Measurements from ENCODE around the gene AP1G1.

The AP1G1 gene

GRCh38 chr16:71808593-71809459, at the start of gene AP1G1:
AP1G1 (minus strand) TSS chr16:71808834; CDS start chr16:71789479, 19,355 bp downstream.
- POLR2A ChIA-PET = interaction anchor here (0.6 to 2.0 kb wide), 10 partner anchors 9 to 130 kb away, joined by 3 to 7 read pairs (median 3); no protein-coding TSS in a partner anchor
- CTCF ChIA-PET = interaction anchor here (1.1 to 2.3 kb wide), 5 partner anchors 19 to 121 kb away, joined by 3 to 12 read pairs (median 3); partner anchors contain the start of gene ZNF821
- peak; percentile 94 for DNase-seq (ENCODE audit: extremely low spot score)
- no peak for TF ChIP-seq CTCF (IDR thresholded peaks at IDR 0.05; ENCODE audit: control extremely low read depth, extremely low read depth, low read depth, missing control alignments)

DNA sequence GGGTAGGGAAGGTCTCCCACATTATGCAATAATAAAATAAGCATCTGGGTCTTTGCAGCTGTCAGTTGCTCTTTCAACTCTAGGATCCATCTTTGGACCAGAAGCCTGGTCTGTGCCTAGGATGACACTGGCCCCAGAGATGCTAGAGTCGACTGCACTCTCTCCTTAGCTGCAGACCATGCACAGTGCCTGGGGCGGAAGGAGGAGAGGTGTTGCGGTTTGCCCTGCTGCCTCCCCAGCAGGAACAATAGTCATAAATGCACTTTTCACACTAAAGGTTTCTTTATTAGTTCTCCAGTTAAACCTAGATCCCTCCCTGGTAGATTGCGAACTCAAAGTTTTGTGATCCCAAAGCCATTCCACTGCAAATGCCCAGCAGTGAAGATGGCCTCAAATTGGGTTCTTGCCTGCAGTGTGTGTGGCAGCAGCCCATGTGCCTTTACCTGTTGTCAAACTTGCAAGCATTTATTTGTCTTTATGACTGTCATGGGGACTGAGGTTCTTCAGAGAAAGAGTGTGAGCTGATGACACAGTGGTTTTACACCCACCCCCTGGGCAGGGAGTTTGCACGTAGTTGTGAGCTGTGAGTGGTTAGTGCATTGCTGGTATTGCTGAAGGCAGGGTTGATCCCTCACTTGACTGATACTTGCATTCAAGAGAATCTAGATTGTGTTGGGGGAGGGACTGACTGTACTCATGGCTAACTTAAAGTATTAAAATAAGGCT, 47.5 kb upstream of the AP1G1 start:
- POLR2A ChIA-PET = interaction anchor here (0.9 kb wide), 1 partner anchor 43 kb away, joined by 3 read pairs; no protein-coding TSS in a partner anchor
- DNase-seq (ENCODE audit: extremely low spot score) = no peak
- CTCF ChIA-PET = interaction anchor here (1.1 to 6.6 kb wide), 4 partner anchors 13 to 27 kb away, joined by 3 to 67 read pairs (median 4); partner anchors contain the start of gene ZNF821
- no peak for TF ChIP-seq CTCF (IDR thresholded peaks at IDR 0.05; ENCODE audit: control extremely low read depth, extremely low read depth, low read depth, missing control alignments)

- ChIA-PET POLR2A (no interaction called here), CTCF (interaction anchor here (1.0 to 6.6 kb wide), 2 partner anchors 16 to 28 kb away, joined by 3 to 67 read pairs; partner anchors contain the start of gene ZNF821)
- TF ChIP-seq CTCF (IDR thresholded peaks at IDR 0.05; ENCODE audit: control extremely low read depth, extremely low read depth, low read depth, missing control alignments) = no peak
- no peak for DNase-seq (ENCODE audit: extremely low spot score)
Measured at GRCh38 chr16:71854369-71854948, 45.8 kb upstream of the AP1G1 start.

DNA sequence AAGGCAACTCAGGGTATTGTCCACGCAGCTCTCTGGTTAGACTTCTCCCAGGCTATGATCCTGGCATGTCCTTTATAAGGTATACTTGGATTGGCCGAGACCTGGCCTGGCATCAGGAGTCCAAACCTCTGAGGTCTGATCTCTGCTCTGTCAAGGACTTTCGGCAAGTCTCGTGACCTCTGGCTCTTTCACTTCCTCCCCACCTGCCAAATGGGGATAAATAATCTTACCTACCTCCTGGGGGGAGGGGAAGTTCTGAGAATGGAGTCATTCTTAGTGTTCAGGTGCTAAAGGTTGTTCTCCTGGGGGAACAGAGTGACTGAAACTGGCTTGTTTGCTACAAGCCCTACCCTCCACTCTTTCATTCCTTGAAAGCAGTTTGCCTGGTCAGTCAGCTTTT, 44.8 kb upstream of the AP1G1 start:
- CTCF ChIA-PET = interaction anchor here (1.3 to 6.6 kb wide), 2 partner anchors 13 to 29 kb away, joined by 5 to 67 read pairs; partner anchors contain the start of gene ZNF821
- DNase-seq (ENCODE audit: extremely low spot score) = peak; percentile 59
- TF ChIP-seq CTCF (IDR thresholded peaks at IDR 0.05; ENCODE audit: control extremely low read depth, extremely low read depth, low read depth, missing control alignments) = no peak
- POLR2A ChIA-PET = no interaction called here

- CTCF ChIA-PET = interaction anchor here (1.0 to 1.3 kb wide), 3 partner anchors 12 to 72 kb away, joined by 3 to 6 read pairs (median 5); no protein-coding TSS in a partner anchor
- DNase-seq (ENCODE audit: extremely low spot score) = no peak
- POLR2A ChIA-PET = interaction anchor here (0.5 kb wide), 1 partner anchor 41 kb away, joined by 3 read pairs; no protein-coding TSS in a partner anchor
- TF ChIP-seq CTCF (IDR thresholded peaks at IDR 0.05; ENCODE audit: control extremely low read depth, extremely low read depth, low read depth, missing control alignments) = no peak
Measured at GRCh38 chr16:71852561-71852960, 43.9 kb upstream of the AP1G1 start.

DNA sequence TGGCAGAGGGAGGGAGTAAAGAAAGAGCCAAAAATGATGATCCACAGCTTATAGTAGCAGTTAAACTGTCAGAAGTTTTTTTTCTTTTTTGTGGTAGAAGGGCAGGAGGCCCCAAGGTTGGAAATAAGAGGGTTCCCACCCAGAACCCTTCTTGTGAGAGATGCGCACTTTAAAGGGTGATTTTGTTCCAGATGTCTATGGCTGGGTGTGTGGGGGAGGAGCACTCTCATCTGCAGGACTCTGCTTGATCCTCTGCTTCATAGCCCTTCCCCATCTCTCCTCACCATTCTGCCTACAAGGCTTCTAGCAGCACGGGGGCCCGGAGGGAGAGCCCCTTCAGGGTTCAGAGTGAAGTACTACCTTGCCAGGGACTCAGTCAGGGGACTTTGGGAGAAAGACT, 43.5 kb upstream of the AP1G1 start:
- TF ChIP-seq CTCF (IDR thresholded peaks at IDR 0.05; ENCODE audit: control extremely low read depth, extremely low read depth, low read depth, missing control alignments) = no peak
- CTCF ChIA-PET = interaction anchor here (1.0 to 1.1 kb wide), 3 partner anchors 18 to 71 kb away, joined by 3 to 6 read pairs (median 3); no protein-coding TSS in a partner anchor
- no peak for DNase-seq (ENCODE audit: extremely low spot score)
- POLR2A ChIA-PET = no interaction called here

Measured in GM10248 (cell line).